Jurkat, Clone E6-1 (cell line): ENCODE measurements around the gene ULK2.
"Not testable (repeated sequence)": the region's sequence is repeated elsewhere in the genome, so short reads cannot be mapped to it uniquely, and the experiment has no call there.

Experiments used
- DNase-seq: peaks from one replicate; pipeline ENCODE4 v3.0.0-alpha.2; 2011; ENCODE audit warnings: low read depth, low spot score
- H3K4me3 ChIP-seq: 2 replicates; pipeline ENCODE4 v1.5.1; 2011; ENCODE audit warnings: mild to moderate bottlenecking, low read length, control low read depth, moderate library complexity

Gene ULK2

GRCh38 chr17:19770985-19771735, 96.6 kb downstream of the ULK2 start:
- no peak overlapping the region for H3K4me3 ChIP-seq
- DNase-seq, result no peak

- DNase-seq, result no peak
- H3K4me3 ChIP-seq, result no peak overlapping the region
Measured at GRCh38 chr17:19769946-19770652, 97.6 kb downstream of the ULK2 start.

- no peak overlapping the region for H3K4me3 ChIP-seq
- DNase-seq, result no peak
Measured at GRCh38 chr17:19768046-19768782, 99.5 kb downstream of the ULK2 start.

- peak; percentile 22 for DNase-seq
- H3K4me3 ChIP-seq, result no peak overlapping the region
Measured at GRCh38 chr17:19766421-19767270, 101.1 kb downstream of the ULK2 start.

- no peak overlapping the region for H3K4me3 ChIP-seq
- no peak for DNase-seq
Measured at GRCh38 chr17:19766016-19766415, 101.7 kb downstream of the ULK2 start.

GRCh38 chr17:19763991-19764390, 103.7 kb downstream of the ULK2 start:
- not testable (repeated sequence) for DNase-seq, H3K4me3 ChIP-seq

- DNase-seq, result no peak
- H3K4me3 ChIP-seq, result no peak overlapping the region
Measured at GRCh38 chr17:19763416-19763815, 104.3 kb downstream of the ULK2 start.

- DNase-seq, result peak; percentile 21
- no peak overlapping the region for H3K4me3 ChIP-seq
Measured at GRCh38 chr17:19762515-19762961, 105.2 kb downstream of the ULK2 start.

GRCh38 chr17:19760746-19761145, 107.0 kb downstream of the ULK2 start:
- H3K4me3 ChIP-seq, result no peak overlapping the region
- DNase-seq, result no peak

GRCh38 chr17:19759568-19760549, 107.9 kb downstream of the ULK2 start:
- H3K4me3 ChIP-seq, result no peak overlapping the region
- DNase-seq, result no peak

GRCh38 chr17:19757536-19758180, 110.1 kb downstream of the ULK2 start:
- H3K4me3 ChIP-seq, result no peak overlapping the region
- DNase-seq, result no peak

GRCh38 chr17:19756546-19756945, 111.2 kb downstream of the ULK2 start:
- H3K4me3 ChIP-seq, result no peak overlapping the region
- no peak for DNase-seq

GRCh38 chr17:19755821-19756510, 111.8 kb downstream of the ULK2 start:
- H3K4me3 ChIP-seq, result no peak overlapping the region
- DNase-seq, result no peak

- no peak overlapping the region for H3K4me3 ChIP-seq
- DNase-seq, result no peak
Measured at GRCh38 chr17:19755392-19755791, 112.3 kb downstream of the ULK2 start.

GRCh38 chr17:19753661-19754463, 113.9 kb downstream of the ULK2 start:
- no peak overlapping the region for H3K4me3 ChIP-seq
- no peak for DNase-seq

GRCh38 chr17:19753051-19753509, 114.7 kb downstream of the ULK2 start:
- DNase-seq, result no peak

More at GRCh38 chr17:19753051-19753509, 114.7 kb downstream of the ULK2 start:
- no peak overlapping the region for H3K4me3 ChIP-seq
